Panc1 (cell line): Measurements from ENCODE around the gene DAB2. TPM values are rescaled to one million over a fixed set of nuclear protein-coding genes. Genes with fewer than 3 reads are reported as not detected.

ENCODE experiments used
- ATAC-seq: fragments of 200-7000 bp; cut with Tn5 transposase; 2 replicates; pipeline ENCODE4 v1.9.1; 2020; ENCODE audit warnings: mild to moderate bottlenecking, moderate library complexity
- BruUV-seq: library from RNA; stranded (reverse); fragments of 400-500 nt; replicated peaks from 2 replicates; lab custom pipeline; 2021; lab: Mats Ljungman, UMichigan
- CTCF ChIA-PET: fragments of 300-600 bp; sonication (Branson Sonifier 250); formaldehyde crosslinking; loops from one replicate; lab custom pipeline; 2022; ENCODE audit warnings: antibody characterized with exemption; lab: Charles Lee
- POLR2A ChIA-PET: fragments of 300-600 bp; sonication (Branson Sonifier 250); formaldehyde crosslinking; loops from one replicate; lab custom pipeline; 2022; ENCODE audit warnings: antibody characterized with exemption; lab: Charles Lee
- DNase-seq: peaks from one replicate; pipeline ENCODE4 v3.0.0-alpha.2; 2010; ENCODE audit warnings: low read depth, low spot score
- H3K27ac ChIP-seq: 2 replicates; pipeline ENCODE4 v1.5.1; 2011; ENCODE audit warnings: mild to moderate bottlenecking, low read length, inconsistent platforms
- H3K27me3 ChIP-seq: fragments of 200-500 bp; sonication (Bioruptor generic); 2 replicates; pipeline ENCODE4 v1.6.0; 2014; ENCODE audit warnings: low read length, inconsistent platforms; ENCODE audit not compliant: control insufficient read depth, insufficient read depth
- H3K36me3 ChIP-seq: fragments of 200-500 bp; sonication (Bioruptor generic); 2 replicates; pipeline ENCODE4 v1.5.1; 2014; ENCODE audit warnings: inconsistent platforms, mild to moderate bottlenecking, low read length, moderate library complexity; ENCODE audit not compliant: control insufficient read depth, insufficient read depth
- H3K4me1 ChIP-seq: 2 replicates; pipeline ENCODE4 v1.5.1; 2011; ENCODE audit warnings: inconsistent platforms, mild to moderate bottlenecking, low read length, moderate library complexity; ENCODE audit not compliant: control insufficient read depth, insufficient read depth
- H3K4me3 ChIP-seq, 2 experiments: 2 replicates each; pipeline ENCODE4 v1.5.1; 2011 to 2012; ENCODE audit warnings: low read depth in 2 of 2, low read length in 2 of 2, mild to moderate bottlenecking in 2 of 2, inconsistent platforms in 1 of 2, moderate library complexity in 1 of 2
- H3K9me3 ChIP-seq: fragments of 200-500 bp; sonication (Bioruptor generic); 2 replicates; pipeline ENCODE4 v1.5.1; 2014; ENCODE audit warnings: low read depth, mild to moderate bottlenecking, inconsistent platforms, low read length, moderate library complexity; ENCODE audit not compliant: control insufficient read depth, insufficient read depth
- CTCF ChIP-seq: fragments of 450-650 bp; IDR thresholded peaks from 2 replicates; pipeline ENCODE4 v1.5.1; 2017; ENCODE audit warnings: mild to moderate bottlenecking
- POLR2AphosphoS5 ChIP-seq: IDR thresholded peaks from 2 replicates; pipeline ENCODE4 v1.6.1; 2012; ENCODE audit warnings: mild to moderate bottlenecking, low read depth, low read length, moderate library complexity
- REST ChIP-seq, 2 experiments: IDR thresholded peaks; 2 replicates each; pipeline ENCODE4 v1.6.1; 2011 to 2012; ENCODE audit warnings: low read depth in 2 of 2, control low read depth in 1 of 2, low read length in 1 of 2, mild to moderate bottlenecking in 1 of 2, moderate library complexity in 1 of 2; ENCODE audit not compliant: insufficient read depth in 1 of 2
- SIN3A ChIP-seq: IDR thresholded peaks from 2 replicates; pipeline ENCODE4 v1.6.1; 2012; ENCODE audit warnings: low read depth, mild to moderate bottlenecking, low read length, moderate library complexity, borderline replicate concordance; ENCODE audit not compliant: insufficient read depth
- TCF7L2 ChIP-seq: IDR thresholded peaks from 2 replicates; pipeline ENCODE4 v1.6.1; 2011; ENCODE audit warnings: mild to moderate bottlenecking, low read depth, low read length, inconsistent platforms
- in situ Hi-C: cut with HindIII; loops from 2 replicates; pipeline ENCODE4 v1.10.0; 2016; ENCODE audit warnings: low sequenced_read_pairs, low pct_unique_long_range_greater_than_20kb
- intact Hi-C: fragments of 100-400 bp; cut with micrococcal nuclease; formaldehyde crosslinking; loops from one replicate; pipeline ENCODE4 v1.10.0; 2022; ENCODE audit not compliant: unreplicated experiment
- total RNA-seq: library from RNA; stranded (reverse); gene quantifications from one replicate; pipeline ENCODE4 v1.2.1, GENCODE V29; 2021; ENCODE audit not compliant: unreplicated experiment

Gene DAB2
- total RNA-seq, 1 experiment from 2014 or later: 1.7 TPM

DNA sequence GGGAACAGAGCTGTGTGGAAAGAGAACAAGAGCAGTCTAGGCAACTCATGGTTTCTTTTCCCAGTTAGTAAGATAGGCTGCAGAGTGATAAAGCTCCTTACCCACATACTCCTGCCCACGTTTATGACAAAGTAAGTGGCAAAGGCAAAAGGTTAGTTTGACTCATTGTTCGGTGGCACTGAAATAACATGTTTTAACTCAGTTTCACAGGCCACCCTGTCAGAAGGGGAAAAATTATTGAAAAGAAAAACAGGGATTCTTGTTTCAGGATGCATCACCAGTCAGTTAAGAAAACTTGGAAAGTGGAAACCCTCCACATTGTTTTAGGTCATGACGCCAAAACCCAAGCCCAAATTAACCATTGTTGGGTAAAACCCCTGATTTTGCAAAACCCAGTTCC, 22.3 kb upstream of the DAB2 start:
- H3K9me3 ChIP-seq: no peaks in the 10 kb centered on the region
- no peak overlapping the region for H3K4me3 ChIP-seq
- DNase-seq (no peak), ATAC-seq (no peak)
- no peaks in the 10 kb centered on the region for H3K36me3 ChIP-seq
- in situ Hi-C loops (no loop called here), intact Hi-C loops (no loop called here)
- no peaks in the 10 kb centered on the region for H3K4me1 ChIP-seq
- no peak for TF ChIP-seq TCF7L2
- TF ChIP-seq SIN3A: no peak
- no peak for TF ChIP-seq CTCF
- TF ChIP-seq POLR2AphosphoS5: no peak
- no peak for TF ChIP-seq REST (IDR thresholded peaks at IDR 0.05; ENCODE audit: insufficient read depth in 1 of 2, low read depth in 2 of 2, low read length in 1 of 2)
- BruUV-seq: no TSS peak
- no peaks in the 10 kb centered on the region for H3K27me3 ChIP-seq
- POLR2A ChIA-PET: no interaction called here
- CTCF ChIA-PET: no interaction called here
- no peak overlapping the region for H3K27ac ChIP-seq

DNA sequence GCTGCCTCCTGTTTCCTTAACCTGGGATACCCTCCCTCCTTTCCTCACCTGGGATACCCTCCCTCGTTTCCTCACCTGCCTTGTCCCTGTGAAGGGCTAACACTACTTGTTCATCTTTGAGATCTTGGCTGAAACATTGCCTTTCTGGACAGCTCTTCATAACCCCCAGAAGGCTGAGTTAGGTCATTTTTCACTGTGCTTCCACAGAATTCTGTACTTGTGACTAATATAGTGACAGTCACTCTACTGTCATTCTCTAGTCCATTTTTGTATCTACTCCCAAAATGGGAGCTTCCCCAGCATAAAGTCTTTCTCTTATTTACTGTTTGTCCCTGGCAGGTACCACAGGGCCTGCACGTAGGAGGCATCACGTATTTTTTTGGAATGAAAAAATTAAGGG, 21.5 kb upstream of the DAB2 start:
- in situ Hi-C loops: no loop called here
- intact Hi-C loops: no loop called here
- H3K27ac ChIP-seq: no peak overlapping the region
- no peaks in the 10 kb centered on the region for H3K9me3 ChIP-seq
- H3K4me3 ChIP-seq: no peak overlapping the region
- BruUV-seq: no TSS peak
- H3K4me1 ChIP-seq: no peaks in the 10 kb centered on the region
- ChIA-PET POLR2A (no interaction called here), CTCF (no interaction called here)
- ATAC-seq: no peak
- no peak for DNase-seq
- H3K27me3 ChIP-seq: no peaks in the 10 kb centered on the region
- no peak for TF ChIP-seq TCF7L2
- no peak for TF ChIP-seq POLR2AphosphoS5
- no peak for TF ChIP-seq SIN3A
- TF ChIP-seq REST (IDR thresholded peaks at IDR 0.05; ENCODE audit: insufficient read depth in 1 of 2, low read depth in 2 of 2, low read length in 1 of 2): no peak
- no peak for TF ChIP-seq CTCF
- no peaks in the 10 kb centered on the region for H3K36me3 ChIP-seq
